PC-3 (cell line): ENCODE data around the gene PKP2.

Experiments used
- EZH2 ChIP-seq: fragments of 300-600 bp; sonication (generic); IDR thresholded peaks from one replicate; pipeline ENCODE4 v1.6.1; 2017; ENCODE audit warnings: antibody characterized with exemption, mild to moderate bottlenecking, low read length; ENCODE audit not compliant: unreplicated experiment
- EZH2phosphoT487 ChIP-seq: fragments of 300-600 bp; sonication (generic); IDR thresholded peaks from 2 replicates; pipeline ENCODE4 v1.6.1; 2018; ENCODE audit warnings: mild to moderate bottlenecking, antibody characterized with exemption, low read length, borderline replicate concordance
- TF ChIP-seq, protein P1 (sequence below): fragments of 300-600 bp; sonication (generic); conservative IDR thresholded peaks from 2 replicates; pipeline ENCODE4 v1.5.1; 2017; ENCODE audit warnings: antibody characterized with exemption, low read depth, mild to moderate bottlenecking, low read length

DNA sequence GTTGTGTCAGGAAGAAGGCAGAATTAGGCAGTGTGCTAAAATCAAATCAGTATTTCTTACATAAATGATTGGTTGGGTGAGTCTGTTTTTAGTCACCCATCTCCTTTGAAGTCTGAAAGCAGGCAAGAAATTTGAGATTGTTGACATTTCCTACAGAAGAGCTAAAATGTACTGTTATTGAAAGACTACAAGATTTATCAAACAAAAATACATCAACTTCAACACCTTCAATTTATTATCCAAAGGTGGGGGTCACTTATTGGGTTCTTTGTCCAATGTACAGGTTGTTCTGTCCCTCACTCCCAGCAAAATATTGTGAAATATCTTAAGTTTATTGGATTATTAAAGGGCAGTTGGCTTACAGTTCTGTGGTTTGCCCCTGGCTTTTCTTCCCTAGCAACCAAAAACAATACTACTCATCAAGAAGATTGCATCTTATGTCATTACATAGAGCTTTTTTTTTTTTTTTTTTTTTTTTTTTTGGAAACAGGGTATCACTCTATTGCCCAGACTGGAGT is 20.6 kb upstream of the PKP2 start:
- TF ChIP-seq, protein P1, sequence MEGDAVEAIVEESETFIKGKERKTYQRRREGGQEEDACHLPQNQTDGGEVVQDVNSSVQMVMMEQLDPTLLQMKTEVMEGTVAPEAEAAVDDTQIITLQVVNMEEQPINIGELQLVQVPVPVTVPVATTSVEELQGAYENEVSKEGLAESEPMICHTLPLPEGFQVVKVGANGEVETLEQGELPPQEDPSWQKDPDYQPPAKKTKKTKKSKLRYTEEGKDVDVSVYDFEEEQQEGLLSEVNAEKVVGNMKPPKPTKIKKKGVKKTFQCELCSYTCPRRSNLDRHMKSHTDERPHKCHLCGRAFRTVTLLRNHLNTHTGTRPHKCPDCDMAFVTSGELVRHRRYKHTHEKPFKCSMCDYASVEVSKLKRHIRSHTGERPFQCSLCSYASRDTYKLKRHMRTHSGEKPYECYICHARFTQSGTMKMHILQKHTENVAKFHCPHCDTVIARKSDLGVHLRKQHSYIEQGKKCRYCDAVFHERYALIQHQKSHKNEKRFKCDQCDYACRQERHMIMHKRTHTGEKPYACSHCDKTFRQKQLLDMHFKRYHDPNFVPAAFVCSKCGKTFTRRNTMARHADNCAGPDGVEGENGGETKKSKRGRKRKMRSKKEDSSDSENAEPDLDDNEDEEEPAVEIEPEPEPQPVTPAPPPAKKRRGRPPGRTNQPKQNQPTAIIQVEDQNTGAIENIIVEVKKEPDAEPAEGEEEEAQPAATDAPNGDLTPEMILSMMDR = no peak
- TF ChIP-seq EZH2phosphoT487 (no peak), EZH2 (no peak)
